OCI-LY1 (cell line): ENCODE measurements around the gene GALNT18.

Experiments
- H2AFZ ChIP-seq: fragments of 200-600 bp; sonication (generic), shearing (Covaris generic); 2 replicates; pipeline ENCODE4 v1.6.0; 2014; ENCODE audit warnings: antibody characterized with exemption, mild to moderate bottlenecking, low read length
- H3F3A ChIP-seq: fragments of 200-600 bp; sonication (generic), shearing (Covaris generic); 2 replicates; pipeline ENCODE4 v1.6.0; 2014; ENCODE audit warnings: mild to moderate bottlenecking, antibody characterized with exemption, low read length, moderate library complexity; ENCODE audit not compliant: insufficient read depth
- H3K27ac ChIP-seq: fragments of 200-600 bp; sonication (generic); 2 replicates; pipeline ENCODE4 v1.5.1; 2014; ENCODE audit warnings: low read length, mixed run types, mild to moderate bottlenecking, low read depth; ENCODE audit not compliant: poor library complexity, severe bottlenecking
- H3K27me3 ChIP-seq: fragments of 200-600 bp; sonication (generic); 2 replicates; pipeline ENCODE4 v1.6.0; 2014; ENCODE audit warnings: antibody characterized with exemption, mild to moderate bottlenecking, low read length, moderate library complexity; ENCODE audit not compliant: insufficient read depth
- H3K36me3 ChIP-seq: fragments of 200-600 bp; sonication (generic); 2 replicates; pipeline ENCODE4 v1.6.1; 2014; ENCODE audit warnings: mild to moderate bottlenecking, antibody characterized with exemption, low read length, moderate library complexity, mixed read lengths; ENCODE audit not compliant: insufficient read depth
- H3K4me1 ChIP-seq: fragments of 200-600 bp; sonication (generic); 2 replicates; pipeline ENCODE4 v1.5.1; 2014; ENCODE audit warnings: mild to moderate bottlenecking, low read length, moderate library complexity; ENCODE audit not compliant: insufficient read depth, severe bottlenecking
- H3K4me2 ChIP-seq: fragments of 200-600 bp; sonication (generic), shearing (Covaris generic); 2 replicates; pipeline ENCODE4 v1.6.1; 2014; ENCODE audit warnings: low read length
- H3K4me3 ChIP-seq: fragments of 200-600 bp; sonication (generic); 2 replicates; pipeline ENCODE4 v1.5.1; 2014; ENCODE audit warnings: low read length, low read depth, mild to moderate bottlenecking, mixed read lengths; ENCODE audit not compliant: poor library complexity, severe bottlenecking
- H3K79me2 ChIP-seq: fragments of 200-600 bp; shearing (Covaris generic); 2 replicates; pipeline ENCODE4 v1.6.1; 2016; ENCODE audit warnings: mixed run types, low read length, mixed read lengths; ENCODE audit not compliant: insufficient read depth
- H3K9ac ChIP-seq: fragments of 200-600 bp; sonication (generic), shearing (Covaris generic); 2 replicates; pipeline ENCODE4 v1.6.1; 2014; ENCODE audit warnings: mild to moderate bottlenecking, low read length, mixed read lengths
- H3K9me2 ChIP-seq: fragments of 200-600 bp; sonication (generic), shearing (Covaris generic); 2 replicates; pipeline ENCODE4 v1.6.1; 2014; ENCODE audit warnings: low read depth, mild to moderate bottlenecking, low read length, mixed read lengths
- H3K9me3 ChIP-seq: fragments of 200-600 bp; shearing (Covaris generic); 2 replicates; pipeline ENCODE4 v1.6.1; 2014; ENCODE audit warnings: low read length, mixed read lengths
- H4K20me1 ChIP-seq: fragments of 200-600 bp; sonication (generic), shearing (Covaris generic); 2 replicates; pipeline ENCODE4 v1.6.0; 2016; ENCODE audit warnings: mild to moderate bottlenecking, low read length; ENCODE audit not compliant: insufficient read depth
- CTCF ChIP-seq: fragments of 200-600 bp; sonication (generic), shearing (Covaris generic); IDR thresholded peaks from 2 replicates; pipeline ENCODE4 v1.5.1; 2017; ENCODE audit warnings: mild to moderate bottlenecking, antibody characterized with exemption, low read length, moderate library complexity, mixed read lengths
- EZH2 ChIP-seq: fragments of 200-600 bp; sonication (generic), shearing (Covaris generic); IDR thresholded peaks from 2 replicates; pipeline ENCODE4 v1.8.0; 2017; ENCODE audit warnings: borderline replicate concordance, mixed run types, mild to moderate bottlenecking, antibody characterized with exemption, low read length, moderate library complexity, mixed read lengths

The GALNT18 gene

GRCh38 chr11:11600288-11600687 lies 21.5 kb downstream of the GALNT18 start:
- H3K27me3 ChIP-seq: no peaks in the 10 kb centered on the region
- H3K4me1 ChIP-seq: no peaks in the 10 kb centered on the region
- no peaks in the 10 kb centered on the region for H4K20me1 ChIP-seq
- no peaks in the 10 kb centered on the region for H3K36me3 ChIP-seq
- H3K27ac ChIP-seq: no peak overlapping the region
- H3K4me2 ChIP-seq: no peak overlapping the region
- H3K9ac ChIP-seq: no peak overlapping the region
- no peak for TF ChIP-seq CTCF
- no peak for TF ChIP-seq EZH2
- H3K79me2 ChIP-seq: no peaks in the 10 kb centered on the region
- no peaks in the 10 kb centered on the region for H3K9me2 ChIP-seq
- H3F3A ChIP-seq: no peaks in the 10 kb centered on the region
- H3K9me3 ChIP-seq: no peaks in the 10 kb centered on the region
- H3K4me3 ChIP-seq: no peak overlapping the region
- no peak overlapping the region for H2AFZ ChIP-seq

- Histone ChIP-seq H3K27ac (no peak overlapping the region), H3K4me2 (no peak overlapping the region), H3F3A (no peaks in the 10 kb centered on the region), H3K4me3 (no peak overlapping the region), H3K79me2 (no peaks in the 10 kb centered on the region), H3K9me2 (no peaks in the 10 kb centered on the region), H4K20me1 (no peaks in the 10 kb centered on the region), H2AFZ (no peak overlapping the region), H3K9ac (no peak overlapping the region), H3K27me3 (no peaks in the 10 kb centered on the region), H3K36me3 (no peaks in the 10 kb centered on the region), H3K4me1 (no peaks in the 10 kb centered on the region), H3K9me3 (no peaks in the 10 kb centered on the region)
- TF ChIP-seq EZH2: no peak
- TF ChIP-seq CTCF: no peak
Observed at GRCh38 chr11:11598243-11598642, 23.6 kb downstream of the GALNT18 start.

- Histone ChIP-seq H3F3A (no peaks in the 10 kb centered on the region), H3K9me3 (no peaks in the 10 kb centered on the region), H3K9me2 (no peaks in the 10 kb centered on the region), H3K4me3 (no peak overlapping the region), H2AFZ (no peak overlapping the region), H3K27ac (no peak overlapping the region), H3K4me1 (no peaks in the 10 kb centered on the region), H3K79me2 (no peaks in the 10 kb centered on the region), H4K20me1 (no peaks in the 10 kb centered on the region), H3K36me3 (no peaks in the 10 kb centered on the region), H3K4me2 (no peak overlapping the region), H3K9ac (no peak overlapping the region), H3K27me3 (no peaks in the 10 kb centered on the region)
- TF ChIP-seq EZH2: no peak
- no peak for TF ChIP-seq CTCF
Observed at GRCh38 chr11:11594162-11594561, 27.6 kb downstream of the GALNT18 start.
